HG02970 (cell line): ENCODE data around the gene RIPK1.

ENCODE experiments used
- ATAC-seq: cut with Tn5 transposase; IDR thresholded peaks from one replicate; pipeline ENCODE4 v1.9.1; 2021; ENCODE audit warnings: mild to moderate bottlenecking, moderate library complexity, moderate number of reproducible peaks; ENCODE audit not compliant: unreplicated experiment, low FRiP score

RIPK1 gene

GRCh38 chr6:3157131-3157933, 89.0 kb downstream of the RIPK1 start, which contains the start of gene TUBB2A:
TSS of gene TUBB2A (minus strand) at chr6:3157544. CDS start at chr6:3157463, 81 bp downstream.
- ATAC-seq, result peak; percentile 75

GRCh38 chr6:3159805-3160781, 91.8 kb downstream of the RIPK1 start:
- no peak for ATAC-seq

DNA sequence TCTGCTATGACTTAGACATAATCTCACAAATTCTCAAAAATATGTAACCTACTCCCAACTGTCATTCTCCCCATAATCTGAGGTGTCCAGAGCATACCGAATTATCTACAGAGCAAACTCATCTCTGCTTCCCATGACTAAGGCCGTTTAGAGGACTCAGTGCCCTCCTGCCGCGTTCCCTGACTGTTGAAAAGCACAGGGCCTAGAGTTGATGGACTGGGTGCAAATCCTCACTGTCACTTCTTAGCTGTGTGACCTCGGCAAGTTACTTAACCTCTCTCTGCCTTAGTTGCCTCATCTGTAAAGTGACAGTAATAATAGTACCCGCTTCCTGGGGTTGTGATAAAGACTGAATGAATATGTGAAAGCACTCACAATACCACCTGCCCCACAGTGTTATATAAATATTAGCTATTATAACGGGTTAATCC, 93.8 kb downstream of the RIPK1 start:
- no peak for ATAC-seq

DNA sequence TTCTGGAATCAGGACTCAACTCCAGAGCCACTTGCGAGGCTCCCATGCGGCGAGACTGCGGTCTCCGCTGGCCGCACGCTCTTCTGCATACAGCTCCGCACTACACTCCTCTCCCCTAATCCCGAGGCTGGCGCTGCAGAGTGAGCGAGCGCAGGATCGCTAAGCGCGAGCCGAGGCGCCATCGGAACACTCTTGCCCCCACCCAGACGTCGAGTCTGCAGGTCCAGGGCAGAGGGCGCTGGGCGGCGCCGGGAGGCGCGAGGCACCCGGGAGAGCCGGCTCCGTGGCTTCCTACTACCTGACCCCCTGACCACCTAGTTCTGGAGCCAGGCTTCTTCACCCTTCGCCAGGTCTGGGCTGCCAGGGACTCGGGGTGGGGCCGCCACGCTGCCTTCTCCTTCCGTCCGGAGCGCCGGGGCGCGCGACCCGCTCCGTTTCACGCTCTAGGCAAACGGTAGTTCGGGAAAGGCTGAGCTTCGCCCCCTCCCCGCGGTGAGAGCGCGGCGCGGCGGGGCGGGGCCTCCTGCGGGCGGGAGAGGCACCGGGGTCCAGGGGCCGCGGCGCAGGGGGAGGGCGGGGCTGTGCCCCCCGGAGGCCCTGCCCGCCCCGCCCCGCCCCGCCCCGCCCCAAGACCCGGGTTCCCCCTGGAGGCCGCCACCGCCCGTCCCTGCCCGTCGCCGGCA, 94.4 kb downstream of the RIPK1 start:
- ATAC-seq, result peak; percentile 56

DNA sequence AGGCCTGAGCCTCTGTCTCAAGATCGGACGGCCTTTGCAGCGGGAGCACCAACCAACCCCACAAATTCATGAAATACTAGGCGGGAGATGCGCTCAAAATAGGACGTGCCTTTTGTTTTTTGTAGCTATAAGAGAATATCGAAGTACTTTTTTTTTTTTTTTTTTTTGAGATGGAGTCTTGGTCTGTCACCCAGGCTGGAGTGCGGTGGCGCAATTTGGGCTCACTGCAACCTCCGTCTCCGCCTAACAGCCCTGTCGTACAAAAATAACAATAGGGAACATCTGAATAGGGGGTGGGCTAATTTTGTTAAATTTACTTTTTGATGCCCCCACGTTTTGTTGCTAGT, 94.9 kb downstream of the RIPK1 start:
- peak; percentile 4 for ATAC-seq

GRCh38 chr6:3164388-3164787, 96.1 kb downstream of the RIPK1 start:
- ATAC-seq, result no peak
